ENCODE results near the gene WDR37.

GRCh38 chr10:1040133-1040532 is 16.1 kb upstream of the WDR37 start:
- TF ChIP-seq POLR2A (IDR thresholded peaks at IDR 0.05) (no peak), CTCF (IDR thresholded peaks at IDR 0.05) (no peak)

Measured in right lobe of liver (tissue), 4 donors.